PC-9 (cell line): ENCODE results near the gene PTPRG. TPM values are rescaled to one million over a fixed set of nuclear protein-coding genes. Genes with fewer than 3 reads are reported as not detected.

ENCODE experiments used
- BruUV-seq: library from RNA; stranded (reverse); fragments of 400-500 nt; replicated peaks from 2 replicates; lab custom pipeline; 2021; lab: Mats Ljungman, UMichigan
- CTCF ChIA-PET: fragments of 300-600 bp; sonication (Branson Sonifier 250); formaldehyde crosslinking; loops from one replicate; lab custom pipeline; 2022; ENCODE audit warnings: antibody characterized with exemption; lab: Charles Lee
- POLR2A ChIA-PET: fragments of 300-600 bp; sonication (Branson Sonifier 250); formaldehyde crosslinking; loops from one replicate; lab custom pipeline; 2022; ENCODE audit warnings: antibody characterized with exemption; ENCODE audit not compliant: unreplicated experiment; lab: Charles Lee
- DNase-seq, 2 experiments: peaks; one replicate each; pipeline versions ENCODE4 v3.0.0 to v3.0.0-alpha.2; 2015 to 2022; ENCODE audit warnings: mixed read lengths in 1 of 2
- H2AFZ ChIP-seq: fragments of 200-600 bp; sonication (generic); 2 replicates; pipeline ENCODE4 v1.8.1; 2017; ENCODE audit warnings: antibody characterized with exemption
- H3F3A ChIP-seq: fragments of 200-600 bp; sonication (generic); 2 replicates; pipeline ENCODE4 v1.8.1; 2017; ENCODE audit warnings: antibody characterized with exemption, mild to moderate bottlenecking, low read depth; ENCODE audit not compliant: insufficient read depth
- H3K27ac ChIP-seq: fragments of 200-600 bp; sonication (generic); 2 replicates; pipeline ENCODE4 v1.6.1; 2016; ENCODE audit warnings: mixed run types
- H3K27me3 ChIP-seq: fragments of 200-600 bp; sonication (generic); 2 replicates; pipeline ENCODE4 v1.6.1; 2016; ENCODE audit warnings: low read depth, mixed run types; ENCODE audit not compliant: insufficient read depth
- H3K36me3 ChIP-seq: fragments of 200-600 bp; sonication (generic); 2 replicates; pipeline ENCODE4 v1.6.1; 2016; ENCODE audit warnings: low read depth, mixed run types
- H3K4me1 ChIP-seq: fragments of 200-600 bp; sonication (generic); replicated peaks from 2 replicates; pipeline ENCODE4 v1.6.1; 2016; ENCODE audit warnings: mixed run types; ENCODE audit not compliant: insufficient read depth
- H3K4me2 ChIP-seq: fragments of 200-600 bp; sonication (generic); 2 replicates; pipeline ENCODE4 v1.6.1; 2017; ENCODE audit warnings: mixed run types
- H3K4me3 ChIP-seq: fragments of 200-600 bp; sonication (generic); 2 replicates; pipeline ENCODE4 v1.6.1; 2016; ENCODE audit warnings: mixed run types
- H3K79me2 ChIP-seq: fragments of 200-600 bp; sonication (generic); 2 replicates; pipeline ENCODE4 v1.6.1; 2017; ENCODE audit warnings: low read depth, mixed run types
- H3K9me2 ChIP-seq: fragments of 200-600 bp; sonication (generic); 2 replicates; pipeline ENCODE4 v1.8.1; 2017; ENCODE audit warnings: mild to moderate bottlenecking; ENCODE audit not compliant: insufficient read depth
- H3K9me3 ChIP-seq: fragments of 200-600 bp; sonication (generic); 2 replicates; pipeline ENCODE4 v1.8.1; 2016; ENCODE audit warnings: low read depth; ENCODE audit not compliant: insufficient read depth
- H4K20me1 ChIP-seq: fragments of 200-600 bp; sonication (generic); 2 replicates; pipeline ENCODE4 v1.8.1; 2017; ENCODE audit not compliant: insufficient read depth
- EZH2 ChIP-seq: fragments of 200-600 bp; sonication (generic); IDR thresholded peaks from 2 replicates; pipeline ENCODE4 v1.8.0; 2017; ENCODE audit warnings: antibody characterized with exemption, low read depth
- intact Hi-C: fragments of 100-400 bp; cut with micrococcal nuclease; formaldehyde crosslinking; loops from one replicate; pipeline ENCODE4 v1.10.0; 2022; ENCODE audit not compliant: unreplicated experiment
- total RNA-seq: library from RNA; stranded (reverse); gene quantifications from 2 replicates; pipeline ENCODE4 v1.2.3, GENCODE V29; 2021
- TF ChIP-seq, protein P1 (sequence below): fragments of 200-600 bp; sonication (generic); conservative IDR thresholded peaks from 2 replicates; pipeline ENCODE4 v1.6.1; 2017; ENCODE audit warnings: mixed run types, antibody characterized with exemption, mild to moderate bottlenecking, moderate library complexity

PTPRG gene
- total RNA-seq, 1 experiment from 2014 or later = 32.9 TPM

DNA sequence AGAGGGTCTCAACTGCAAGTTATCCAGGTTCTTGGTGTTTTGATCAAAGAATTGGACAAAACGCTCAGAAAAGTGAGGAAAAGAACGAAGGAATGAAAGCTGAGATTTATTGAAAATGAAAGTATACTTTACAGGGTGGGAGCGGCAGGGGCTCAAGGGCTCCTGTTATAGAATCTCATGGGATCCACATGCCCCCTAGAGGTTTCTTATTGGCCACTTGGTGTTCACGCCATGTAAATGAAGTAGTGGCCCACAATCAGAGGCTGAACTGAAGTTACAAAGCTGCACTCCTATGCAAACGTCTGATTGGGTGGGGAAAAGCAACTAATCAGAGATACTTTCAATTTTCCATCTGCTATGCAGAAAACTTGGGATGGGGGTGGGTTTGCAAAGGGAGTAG, 216.7 kb downstream of the PTPRG start:
- Histone ChIP-seq H3K79me2 (no peaks in the 10 kb centered on the region), H3K4me1 (no peaks in the 10 kb centered on the region), H3K4me2 (no peak overlapping the region), H3K9me3 (no peaks in the 10 kb centered on the region; the same call in 1 of the 2 replicates), H3K9me2 (no peaks in the 10 kb centered on the region), H3K36me3 (no peaks in the 10 kb centered on the region), H3F3A (no peaks in the 10 kb centered on the region), H3K27ac (no peak overlapping the region), H2AFZ (no peak overlapping the region), H3K27me3 (no peaks in the 10 kb centered on the region), H4K20me1 (no peaks in the 10 kb centered on the region), H3K4me3 (no peak overlapping the region)
- ChIA-PET POLR2A (no interaction called here), CTCF (no interaction called here)
- TF ChIP-seq, protein P1, sequence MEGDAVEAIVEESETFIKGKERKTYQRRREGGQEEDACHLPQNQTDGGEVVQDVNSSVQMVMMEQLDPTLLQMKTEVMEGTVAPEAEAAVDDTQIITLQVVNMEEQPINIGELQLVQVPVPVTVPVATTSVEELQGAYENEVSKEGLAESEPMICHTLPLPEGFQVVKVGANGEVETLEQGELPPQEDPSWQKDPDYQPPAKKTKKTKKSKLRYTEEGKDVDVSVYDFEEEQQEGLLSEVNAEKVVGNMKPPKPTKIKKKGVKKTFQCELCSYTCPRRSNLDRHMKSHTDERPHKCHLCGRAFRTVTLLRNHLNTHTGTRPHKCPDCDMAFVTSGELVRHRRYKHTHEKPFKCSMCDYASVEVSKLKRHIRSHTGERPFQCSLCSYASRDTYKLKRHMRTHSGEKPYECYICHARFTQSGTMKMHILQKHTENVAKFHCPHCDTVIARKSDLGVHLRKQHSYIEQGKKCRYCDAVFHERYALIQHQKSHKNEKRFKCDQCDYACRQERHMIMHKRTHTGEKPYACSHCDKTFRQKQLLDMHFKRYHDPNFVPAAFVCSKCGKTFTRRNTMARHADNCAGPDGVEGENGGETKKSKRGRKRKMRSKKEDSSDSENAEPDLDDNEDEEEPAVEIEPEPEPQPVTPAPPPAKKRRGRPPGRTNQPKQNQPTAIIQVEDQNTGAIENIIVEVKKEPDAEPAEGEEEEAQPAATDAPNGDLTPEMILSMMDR = no peak
- TF ChIP-seq EZH2 = no peak
- BruUV-seq = no TSS peak
- DNase-seq = no peak
- intact Hi-C loops = no loop called here

DNA sequence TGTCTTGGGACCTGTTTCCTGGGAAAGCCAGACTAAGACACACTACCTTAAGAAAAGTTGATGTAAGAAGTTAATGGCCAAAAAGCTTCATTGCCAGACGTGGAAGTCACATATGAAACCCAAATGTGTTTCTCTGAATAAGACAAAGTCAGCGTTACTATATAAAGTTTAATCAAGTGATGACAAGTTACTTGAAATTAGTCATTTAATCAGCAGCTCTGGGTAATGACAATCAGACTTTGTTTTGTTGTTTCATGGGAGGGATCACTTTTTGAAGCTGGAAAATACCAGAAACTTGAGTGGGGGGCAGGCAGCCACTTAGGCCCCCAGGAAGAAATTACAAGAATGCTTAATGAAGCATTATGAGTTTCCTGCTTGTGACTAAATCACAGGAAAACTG, 218.6 kb downstream of the PTPRG start:
- H3K27ac ChIP-seq = no peak overlapping the region
- H3K4me3 ChIP-seq = no peak overlapping the region
- no peaks in the 10 kb centered on the region for H3K27me3 ChIP-seq
- H3K4me2 ChIP-seq = no peak overlapping the region
- ChIA-PET CTCF (no interaction called here), POLR2A (no interaction called here)
- no peak overlapping the region for H2AFZ ChIP-seq
- no peaks in the 10 kb centered on the region for H3F3A ChIP-seq
- no peak for TF ChIP-seq EZH2
- TF ChIP-seq, protein P1 = no peak
- no peaks in the 10 kb centered on the region for H3K36me3 ChIP-seq
- no peak for DNase-seq
- no TSS peak for BruUV-seq
- H3K9me2 ChIP-seq = no peaks in the 10 kb centered on the region
- no peaks in the 10 kb centered on the region for H4K20me1 ChIP-seq
- H3K4me1 ChIP-seq = no peaks in the 10 kb centered on the region
- no peaks in the 10 kb centered on the region for H3K79me2 ChIP-seq
- H3K9me3 ChIP-seq = no peaks in the 10 kb centered on the region
- intact Hi-C loops = no loop called here

DNA sequence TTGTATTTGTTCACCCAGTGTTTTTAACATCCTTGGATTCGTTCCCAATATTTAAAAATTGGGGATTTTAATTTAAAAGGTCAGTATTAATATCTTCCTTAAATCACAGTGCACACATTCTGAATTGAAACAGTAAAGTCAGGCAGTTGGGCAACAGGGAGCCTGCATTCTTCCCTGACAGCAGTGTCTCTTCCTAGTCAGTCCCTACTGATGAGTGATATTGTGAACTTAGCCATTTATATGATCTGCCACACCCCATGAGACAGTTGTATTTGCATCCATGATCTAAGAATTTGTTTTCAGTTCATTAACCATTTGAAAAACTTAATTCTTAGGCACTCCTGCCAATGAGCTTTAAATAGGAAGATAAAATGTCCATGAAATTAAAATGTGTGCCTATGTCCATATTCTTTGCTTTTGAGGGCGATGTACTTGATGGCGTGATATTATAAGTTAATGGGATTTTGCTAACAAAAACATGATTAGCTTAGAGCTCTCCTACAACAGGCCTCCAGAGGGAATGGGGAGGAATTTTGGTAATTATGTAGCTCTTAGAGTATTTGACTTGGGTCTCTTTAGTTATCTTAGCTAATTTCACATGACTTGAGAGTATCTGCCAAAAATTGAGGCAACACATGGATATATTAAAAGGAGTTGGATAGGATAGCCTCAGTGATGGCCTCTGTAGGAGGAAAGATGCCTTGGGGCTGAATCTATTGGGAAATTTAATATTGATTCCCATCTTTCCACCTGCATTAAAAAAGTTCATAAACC, 219.3 kb downstream of the PTPRG start:
- DNase-seq = no peak
- H3K9me2 ChIP-seq = no peaks in the 10 kb centered on the region
- ChIA-PET POLR2A (no interaction called here), CTCF (no interaction called here)
- H2AFZ ChIP-seq = no peak overlapping the region
- no peaks in the 10 kb centered on the region for H4K20me1 ChIP-seq
- H3F3A ChIP-seq = no peaks in the 10 kb centered on the region
- intact Hi-C loops = no loop called here
- no peaks in the 10 kb centered on the region for H3K27me3 ChIP-seq
- no peak overlapping the region for H3K4me2 ChIP-seq
- TF ChIP-seq, protein P1 = no peak
- no peak for TF ChIP-seq EZH2
- no peaks in the 10 kb centered on the region for H3K9me3 ChIP-seq
- no TSS peak for BruUV-seq
- no peaks in the 10 kb centered on the region for H3K36me3 ChIP-seq
- no peak overlapping the region for H3K4me3 ChIP-seq
- H3K27ac ChIP-seq = no peak overlapping the region
- H3K4me1 ChIP-seq = no peaks in the 10 kb centered on the region
- H3K79me2 ChIP-seq = no peaks in the 10 kb centered on the region
